Measurements from ENCODE around the gene ARHGAP32.
"Not testable (repeated sequence)": the region's sequence is repeated elsewhere in the genome, so short reads cannot be mapped to it uniquely, and the experiment has no call there.

ARHGAP32 gene

DNA sequence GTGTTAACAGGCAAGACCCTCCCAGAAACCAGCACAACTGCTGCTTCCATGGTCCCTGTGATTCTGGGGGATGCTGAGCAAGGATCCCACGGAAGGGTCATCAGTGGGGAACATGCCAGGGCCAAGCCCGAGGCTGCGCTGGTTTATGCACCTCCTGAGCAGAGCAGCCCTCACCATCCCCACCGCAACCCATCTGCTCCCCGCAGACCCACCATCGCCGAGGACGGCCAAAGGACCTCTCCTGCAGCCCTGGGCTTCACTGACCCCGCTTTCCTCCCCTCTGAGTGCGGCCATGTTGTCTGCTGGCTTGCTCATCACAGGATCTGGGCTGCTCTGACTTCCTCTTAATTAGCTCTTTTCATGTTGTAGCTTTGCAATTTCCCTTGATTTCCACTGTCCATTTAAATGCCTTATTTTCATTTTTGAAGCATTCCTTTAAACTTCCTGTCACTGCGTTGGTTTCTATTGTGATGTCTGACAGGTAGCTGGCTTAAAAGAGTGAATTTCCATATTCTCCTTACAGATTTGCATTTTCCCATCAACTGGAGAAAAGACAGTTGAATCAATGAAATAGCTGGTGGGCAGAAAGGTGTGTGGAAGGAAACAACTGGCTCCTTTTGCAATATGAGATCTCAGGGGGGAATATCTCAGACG is 264.3 kb downstream of the ARHGAP32 start:
- no peak for DNase-seq

DNA sequence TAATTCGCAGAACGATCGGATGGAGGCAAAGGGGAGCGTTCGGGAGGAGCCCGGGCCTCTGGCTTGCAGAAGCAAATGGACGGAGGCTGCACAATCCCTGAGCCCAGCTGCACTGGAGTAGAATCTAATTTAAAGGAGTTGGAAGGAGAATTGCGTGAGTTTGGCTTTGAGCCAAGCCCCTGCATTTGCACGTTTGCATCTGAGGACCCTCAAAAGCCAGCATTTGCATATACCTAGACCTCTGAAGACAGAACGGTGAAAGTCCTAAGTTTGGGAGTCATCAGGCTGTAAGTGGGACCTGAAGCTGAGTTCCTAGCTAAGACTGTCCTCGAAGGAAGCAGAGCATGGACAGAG is 265.0 kb downstream of the ARHGAP32 start:
- DNase-seq, result no peak

GRCh38 chr11:128926437-128927107 is 265.6 kb downstream of the ARHGAP32 start:
- DNase-seq, result no peak

DNA sequence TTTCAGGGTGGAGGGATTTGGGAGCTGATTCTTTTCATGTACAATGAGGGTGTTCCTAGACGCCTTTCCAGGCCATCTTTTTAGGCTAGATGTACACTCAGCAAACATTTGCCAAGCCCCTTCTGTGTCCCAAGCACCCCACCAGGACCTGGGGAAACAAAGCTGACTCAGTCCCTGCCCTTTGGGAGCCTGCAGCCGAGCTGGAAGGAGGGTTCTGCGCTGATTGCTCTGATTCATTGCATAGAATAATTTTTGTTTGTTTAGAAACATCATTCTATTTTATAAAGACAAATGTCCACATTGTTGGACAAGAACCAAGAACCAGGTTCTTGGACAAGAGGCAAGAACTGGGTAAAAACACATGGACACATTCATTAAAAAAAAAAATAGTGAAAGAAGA is 266.1 kb downstream of the ARHGAP32 start:
- DNase-seq, result no peak

DNA sequence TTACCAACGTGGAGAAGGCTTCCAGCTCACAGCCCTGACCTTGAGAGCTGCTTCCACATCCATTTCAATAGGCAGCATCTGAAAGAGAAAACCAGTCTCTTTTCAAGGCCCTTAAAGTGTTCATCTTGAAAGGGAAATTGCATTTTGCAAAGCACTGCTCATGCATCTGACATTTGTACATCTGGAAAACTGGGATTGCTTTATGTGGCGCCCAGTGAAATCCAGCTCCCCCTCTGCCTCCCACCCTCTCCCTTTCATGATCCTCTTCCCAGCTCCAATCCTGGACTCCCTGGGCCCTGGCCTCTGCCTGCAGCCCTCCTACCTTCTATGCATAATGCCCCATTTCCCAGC is 266.9 kb downstream of the ARHGAP32 start:
- no peak for DNase-seq

- DNase-seq, result no peak
Observed at GRCh38 chr11:128924510-128925249, 267.4 kb downstream of the ARHGAP32 start.

DNA sequence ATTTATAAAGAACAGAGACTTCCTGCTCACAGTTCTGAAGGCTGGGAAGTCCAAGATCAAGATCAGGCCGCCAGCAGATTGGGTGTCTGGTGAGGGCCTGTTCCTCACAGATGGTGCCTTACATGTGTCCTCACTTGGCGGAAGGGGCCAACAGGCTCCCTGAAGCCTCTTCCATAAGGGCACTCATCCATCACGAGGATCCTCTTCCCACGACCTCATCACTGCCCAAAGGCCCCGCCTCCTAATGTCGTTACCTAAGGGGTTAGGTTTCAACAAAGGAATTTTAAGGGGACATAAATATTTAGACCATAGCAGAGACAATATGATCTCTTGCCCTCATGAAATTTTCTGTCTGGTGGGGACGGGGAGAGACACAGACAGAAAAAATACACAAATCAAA is 268.0 kb downstream of the ARHGAP32 start:
- no peak for DNase-seq

DNA sequence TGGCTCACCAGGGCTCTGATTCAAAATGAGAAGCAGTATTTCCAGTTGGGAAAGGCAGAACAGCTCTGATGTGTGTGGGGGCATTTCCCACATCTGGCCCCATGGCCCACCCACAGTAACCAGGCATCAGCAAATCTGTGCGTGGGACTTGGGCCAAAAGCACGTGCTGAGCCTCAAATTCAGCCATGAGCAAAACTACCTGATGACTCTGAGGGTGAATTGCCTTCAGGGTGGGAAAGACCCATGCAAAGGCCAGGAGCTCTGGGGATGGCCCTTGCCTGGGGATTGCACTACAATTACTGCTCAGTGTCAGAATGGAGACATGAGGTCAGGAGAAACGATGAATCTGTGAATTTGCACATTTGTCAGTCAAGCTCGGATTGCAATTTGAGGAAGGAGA is 270.3 kb downstream of the ARHGAP32 start:
- DNase-seq, result no peak

GRCh38 chr11:128920666-128921065 is 271.5 kb downstream of the ARHGAP32 start:
- no peak for DNase-seq

- not testable (repeated sequence) for DNase-seq
Observed at GRCh38 chr11:128919635-128920034, 272.5 kb downstream of the ARHGAP32 start.

GRCh38 chr11:128919216-128919615 is 272.9 kb downstream of the ARHGAP32 start:
- no peak for DNase-seq

DNA sequence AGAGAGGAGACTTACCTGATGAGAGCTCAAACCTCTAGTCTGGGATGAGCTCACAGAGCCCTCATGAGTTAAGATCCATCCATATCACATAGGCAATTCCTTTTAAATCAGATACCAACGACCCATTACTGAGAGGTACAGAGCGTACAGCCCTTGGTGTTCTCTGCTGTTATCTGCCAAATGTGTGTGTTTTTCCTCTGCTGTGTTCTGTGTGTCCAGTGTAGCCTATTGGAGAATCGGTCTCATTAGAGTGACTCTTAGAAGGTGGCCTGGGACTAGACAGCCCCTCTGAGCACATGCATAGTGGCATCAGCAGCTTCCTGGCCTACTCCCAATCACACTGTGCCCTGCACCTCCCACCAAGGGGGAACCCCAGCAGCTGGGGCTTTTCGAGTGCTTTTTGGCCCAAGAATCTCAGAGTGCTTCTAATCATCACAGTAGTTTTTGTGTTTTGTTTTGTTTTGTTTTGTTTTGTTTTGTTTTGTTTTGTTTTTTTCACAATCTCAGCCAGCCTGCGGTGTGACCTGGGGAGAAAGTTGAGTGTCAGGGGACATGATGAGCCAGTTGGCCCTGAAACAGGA is 274.9 kb downstream of the ARHGAP32 start:
- no peak for DNase-seq

GRCh38 chr11:128916681-128917080 is 275.4 kb downstream of the ARHGAP32 start:
- DNase-seq, result peak in 1 of 2 experiments; percentile 14

- no peak for DNase-seq
Observed at GRCh38 chr11:128916037-128916572, 276.0 kb downstream of the ARHGAP32 start.

- DNase-seq, result peak in 1 of 2 experiments; percentile 52
Observed at GRCh38 chr11:128915149-128915521, 277.0 kb downstream of the ARHGAP32 start.
